ENCODE results near the gene KRT81.

DNA sequence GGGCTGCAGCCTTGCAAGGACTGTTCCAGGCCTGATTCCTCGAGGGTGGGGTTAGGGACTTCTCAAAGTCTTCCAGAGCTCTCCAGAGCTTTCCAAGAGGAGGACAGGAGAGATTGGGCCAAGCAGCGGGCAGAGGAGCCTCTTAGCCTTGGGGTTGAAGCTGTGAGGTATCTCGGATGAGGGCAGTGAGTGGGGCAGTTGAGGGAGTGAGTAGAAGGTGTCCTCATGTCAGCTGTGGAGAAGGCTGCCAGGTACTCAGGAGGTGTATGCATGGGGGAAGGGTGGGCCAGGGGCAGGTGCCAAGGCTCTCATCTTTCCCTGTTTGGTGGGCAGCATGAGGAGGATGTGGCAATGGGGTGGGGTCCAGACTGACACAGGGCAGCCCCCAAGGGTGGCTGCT, 22.1 kb upstream of the KRT81 start:
- no peak for TF ChIP-seq GATA3 (IDR thresholded peaks at IDR 0.05; ENCODE audit: low read depth, low read length)
- TF ChIP-seq GATA2 (IDR thresholded peaks at IDR 0.05; ENCODE audit: low read depth, low read length) = no peak
